Parathyroid adenoma (tissue), 2 donors: Measurements from ENCODE around the gene RSPH1.

Source experiments
- H2AFZ ChIP-seq: fragments of 300-600 bp; sonication (generic); one replicate; pipeline ENCODE4 v1.7.0; 2017; ENCODE audit warnings: antibody characterized with exemption, mild to moderate bottlenecking
- H3K27ac ChIP-seq: fragments of 300-600 bp; sonication (generic); one replicate; pipeline ENCODE4 v1.7.0; 2017
- H3K27me3 ChIP-seq: fragments of 300-600 bp; sonication (generic); one replicate; pipeline ENCODE4 v1.7.0; 2017; ENCODE audit warnings: low read length; ENCODE audit not compliant: control insufficient read depth, insufficient read depth
- H3K36me3 ChIP-seq: fragments of 300-600 bp; sonication (generic); one replicate; pipeline ENCODE4 v1.7.0; 2017; ENCODE audit warnings: low read length; ENCODE audit not compliant: control insufficient read depth, insufficient read depth
- H3K4me1 ChIP-seq: fragments of 300-600 bp; sonication (generic); one replicate; pipeline ENCODE4 v1.7.0; 2017; ENCODE audit warnings: control low read depth
- H3K4me2 ChIP-seq: fragments of 300-600 bp; sonication (generic); one replicate; pipeline ENCODE4 v1.7.0; 2017; ENCODE audit warnings: low read length
- H3K4me3 ChIP-seq: fragments of 300-600 bp; sonication (generic); one replicate; pipeline ENCODE4 v1.7.0; 2017; ENCODE audit warnings: low read depth, low read length
- H3K79me2 ChIP-seq: fragments of 300-600 bp; sonication (generic); one replicate; pipeline ENCODE4 v1.7.0; 2017; ENCODE audit warnings: control low read depth
- H3K9ac ChIP-seq: fragments of 300-600 bp; sonication (generic); one replicate; pipeline ENCODE4 v1.7.0; 2017; ENCODE audit warnings: mild to moderate bottlenecking
- H3K9me3 ChIP-seq: fragments of 300-600 bp; sonication (generic); one replicate; pipeline ENCODE4 v1.7.0; 2017; ENCODE audit warnings: low read length; ENCODE audit not compliant: control insufficient read depth
- TF ChIP-seq, protein P1 (sequence below): fragments of 300-600 bp; sonication (generic); IDR thresholded peaks from one replicate; pipeline ENCODE4 v1.7.0; 2017; ENCODE audit warnings: antibody characterized with exemption, mild to moderate bottlenecking
- donor health status: primary hyperparathyroidism.

RSPH1 gene

DNA sequence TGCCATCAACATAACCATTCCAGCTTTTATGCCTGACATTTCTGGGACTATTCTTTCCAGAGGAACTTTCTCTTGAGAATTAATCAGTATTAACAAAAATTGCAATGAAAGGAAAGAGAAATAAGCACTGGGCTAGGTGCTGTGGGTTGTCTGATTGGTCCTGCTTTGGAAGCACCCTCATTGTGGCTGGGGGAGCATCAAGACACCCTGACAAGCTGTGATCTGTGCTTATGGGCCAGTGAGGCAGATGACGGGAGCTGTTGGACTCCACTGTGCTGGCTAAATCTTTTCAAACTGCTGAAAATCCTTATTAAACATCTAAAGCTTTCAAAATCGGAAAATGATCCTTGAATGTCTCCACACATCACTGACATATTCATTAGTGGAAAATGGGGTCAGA is 72.3 kb downstream of the RSPH1 start:
- H3K27me3 ChIP-seq = no peaks in the 10 kb centered on the region
- no peaks in the 10 kb centered on the region for H3K79me2 ChIP-seq
- no peaks in the 10 kb centered on the region for H3K36me3 ChIP-seq
- H3K4me2 ChIP-seq = no peak overlapping the region
- TF ChIP-seq, protein P1, sequence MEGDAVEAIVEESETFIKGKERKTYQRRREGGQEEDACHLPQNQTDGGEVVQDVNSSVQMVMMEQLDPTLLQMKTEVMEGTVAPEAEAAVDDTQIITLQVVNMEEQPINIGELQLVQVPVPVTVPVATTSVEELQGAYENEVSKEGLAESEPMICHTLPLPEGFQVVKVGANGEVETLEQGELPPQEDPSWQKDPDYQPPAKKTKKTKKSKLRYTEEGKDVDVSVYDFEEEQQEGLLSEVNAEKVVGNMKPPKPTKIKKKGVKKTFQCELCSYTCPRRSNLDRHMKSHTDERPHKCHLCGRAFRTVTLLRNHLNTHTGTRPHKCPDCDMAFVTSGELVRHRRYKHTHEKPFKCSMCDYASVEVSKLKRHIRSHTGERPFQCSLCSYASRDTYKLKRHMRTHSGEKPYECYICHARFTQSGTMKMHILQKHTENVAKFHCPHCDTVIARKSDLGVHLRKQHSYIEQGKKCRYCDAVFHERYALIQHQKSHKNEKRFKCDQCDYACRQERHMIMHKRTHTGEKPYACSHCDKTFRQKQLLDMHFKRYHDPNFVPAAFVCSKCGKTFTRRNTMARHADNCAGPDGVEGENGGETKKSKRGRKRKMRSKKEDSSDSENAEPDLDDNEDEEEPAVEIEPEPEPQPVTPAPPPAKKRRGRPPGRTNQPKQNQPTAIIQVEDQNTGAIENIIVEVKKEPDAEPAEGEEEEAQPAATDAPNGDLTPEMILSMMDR = no peak
- H3K4me3 ChIP-seq = no peak overlapping the region
- H3K4me1 ChIP-seq = no peaks in the 10 kb centered on the region
- H3K9ac ChIP-seq = no peak overlapping the region
- H3K9me3 ChIP-seq = no peaks in the 10 kb centered on the region
- no peak overlapping the region for H3K27ac ChIP-seq
- no peak overlapping the region for H2AFZ ChIP-seq

DNA sequence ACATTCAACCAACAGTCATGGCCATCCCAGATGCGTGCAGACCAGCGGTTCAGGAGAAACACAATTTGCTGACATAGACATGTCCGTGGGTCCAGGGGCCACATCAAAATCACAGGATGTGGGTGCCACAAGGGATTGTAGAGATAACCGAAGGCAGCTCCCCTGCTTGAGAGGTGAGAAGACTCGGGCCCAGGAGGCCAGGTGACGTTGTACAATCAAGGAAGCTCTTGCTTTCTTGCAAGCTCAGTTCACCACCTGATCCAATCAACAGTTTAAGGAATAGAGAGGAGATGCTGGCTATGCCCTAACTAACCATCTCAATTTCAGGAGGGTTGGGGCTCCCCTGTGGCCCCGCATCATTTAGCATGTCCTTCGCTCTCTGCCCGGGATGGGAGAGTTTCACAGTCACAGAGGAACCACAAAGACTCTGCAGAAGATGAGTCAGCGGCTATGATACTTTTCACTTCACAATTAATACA is 72.8 kb downstream of the RSPH1 start:
- H3K36me3 ChIP-seq = no peaks in the 10 kb centered on the region
- no peak overlapping the region for H3K4me3 ChIP-seq
- H2AFZ ChIP-seq = no peak overlapping the region
- TF ChIP-seq, protein P1 = no peak
- H3K9ac ChIP-seq = no peak overlapping the region
- H3K27ac ChIP-seq = no peak overlapping the region
- H3K79me2 ChIP-seq = no peaks in the 10 kb centered on the region
- no peaks in the 10 kb centered on the region for H3K27me3 ChIP-seq
- no peak overlapping the region for H3K4me2 ChIP-seq
- H3K9me3 ChIP-seq = no peaks in the 10 kb centered on the region
- H3K4me1 ChIP-seq = no peaks in the 10 kb centered on the region
